Naive thymus-derived CD4-positive, alpha-beta T cell (primary cell): ENCODE results near the gene GIPC2. TPM values are rescaled to one million over a fixed set of nuclear protein-coding genes. Genes with fewer than 3 reads are reported as not detected.

Experiments used
- ATAC-seq: fragments of 150-1000 bp; cut with Tn5 transposase; 2 replicates; pipeline ENCODE4 v1.10.0; 2021; ENCODE audit warnings: mild to moderate bottlenecking, moderate library complexity
- CTCF ChIA-PET: fragments of 350-600 bp; sonication (Branson Sonifier 250); formaldehyde crosslinking; loops from one replicate; lab custom pipeline; 2021; ENCODE audit warnings: antibody characterized with exemption; lab: Charles Lee
- POLR2A ChIA-PET: fragments of 350-600 bp; sonication (Branson Sonifier 250); formaldehyde crosslinking; loops from one replicate; lab custom pipeline; 2021; ENCODE audit warnings: antibody characterized with exemption, inconsistent platforms; lab: Charles Lee
- DNase-seq, 9 donors: peaks; one replicate each; pipeline versions ENCODE4 v3.0.0 to v3.0.0-alpha.2; 2020 to 2022; ENCODE audit warnings: mixed read lengths in 1 of 9
- H3K27ac ChIP-seq: one replicate; pipeline ENCODE4 v1.7.0; 2013; ENCODE audit warnings: mild to moderate bottlenecking, low read depth, low read length, moderate library complexity
- H3K27me3 ChIP-seq, 2 donors: one replicate each; pipeline ENCODE4 v1.7.0; 2013; ENCODE audit warnings: low read length in 2 of 2, mild to moderate bottlenecking in 2 of 2, moderate library complexity in 2 of 2; ENCODE audit not compliant: control insufficient read depth in 2 of 2, insufficient read depth in 2 of 2
- H3K36me3 ChIP-seq, 3 experiments: 1 replicate in 2 of 3; 2 replicates in 1 of 3; pipeline ENCODE4 v1.7.0; 2013; ENCODE audit warnings: low read length in 3 of 3, mild to moderate bottlenecking in 3 of 3, moderate library complexity in 1 of 3; ENCODE audit not compliant: insufficient read depth in 3 of 3, control insufficient read depth in 2 of 3
- H3K4me1 ChIP-seq, 2 donors: one replicate each; pipeline ENCODE4 v1.7.0; 2013; ENCODE audit warnings: low read length in 2 of 2, mild to moderate bottlenecking in 2 of 2, moderate library complexity in 1 of 2; ENCODE audit not compliant: control insufficient read depth in 2 of 2, insufficient read depth in 2 of 2
- H3K4me3 ChIP-seq: 2 replicates; pipeline ENCODE4 v1.7.0; 2013; ENCODE audit warnings: mild to moderate bottlenecking, low read length
- H3K9me3 ChIP-seq, 3 experiments: 1 replicate in 2 of 3; 2 replicates in 1 of 3; pipeline ENCODE4 v1.7.0; 2013; ENCODE audit warnings: low read length in 3 of 3; ENCODE audit not compliant: control insufficient read depth in 2 of 3
- H3K27ac Mint-ChIP-seq, 9 donors: one replicate each; pipeline ENCODE4 v1.8.0; 2020 to 2022; ENCODE audit warnings: mixed read lengths in 9 of 9, mild to moderate bottlenecking in 8 of 9, moderate library complexity in 5 of 9, inconsistent platforms in 2 of 9
- H3K27me3 Mint-ChIP-seq, 5 donors: one replicate each; pipeline ENCODE4 v1.8.0; 2021 to 2022; ENCODE audit warnings: mixed read lengths in 5 of 5, mild to moderate bottlenecking in 1 of 5
- H3K36me3 Mint-ChIP-seq, 5 donors: one replicate each; pipeline ENCODE4 v1.8.0; 2020 to 2022; ENCODE audit warnings: mixed read lengths in 5 of 5, mild to moderate bottlenecking in 3 of 5, inconsistent platforms in 1 of 5
- H3K4me1 Mint-ChIP-seq, 7 donors: one replicate each; pipeline ENCODE4 v1.8.0; 2020 to 2022; ENCODE audit warnings: mixed read lengths in 7 of 7, mild to moderate bottlenecking in 3 of 7, inconsistent platforms in 1 of 7
- H3K4me3 Mint-ChIP-seq, 10 donors: one replicate each; pipeline ENCODE4 v1.8.0; 2020 to 2022; ENCODE audit warnings: mild to moderate bottlenecking in 10 of 10, mixed read lengths in 10 of 10, moderate library complexity in 6 of 10, inconsistent platforms in 2 of 10
- H3K9me3 Mint-ChIP-seq, 11 donors: one replicate each; pipeline ENCODE4 v1.8.0; 2020 to 2022; ENCODE audit warnings: mixed read lengths in 11 of 11, mild to moderate bottlenecking in 4 of 11, inconsistent platforms in 1 of 11, moderate library complexity in 1 of 11
- intact Hi-C, 2 donors: fragments of 100-400 bp; cut with micrococcal nuclease; formaldehyde crosslinking; loops; one replicate each; pipeline ENCODE4 v1.15.1; 2023
- polyA plus RNA-seq, 2 donors: library from polyadenylated mRNA; unstranded; fragments of 300-500 nt; fragmentation: Illumina TruSeq; gene quantifications; one replicate each; pipeline ENCODE4 v1.2.3, GENCODE V29; 2021
- total RNA-seq, 6 experiments: library from RNA in 5 of 6; stranded (reverse) in 5 of 6; gene quantifications; 1 replicate in 5 of 6; 2 replicates in 1 of 6; pipeline ENCODE4 v1.2.3 and lab custom pipeline; 2021 to 2026

GIPC2 gene
- total and polyA plus RNA-seq, 7 experiments from 2014 or later: 0.05 to 0.60 (median 0.44) TPM; not detected in 3

- Histone ChIP-seq H3K4me3 (peak overlapping the region; percentile 15), H3K27ac (no peak overlapping the region), H3K9me3 (no peaks in the 10 kb centered on the region), H3K27me3 (no peaks in the 10 kb centered on the region), H3K4me1 (peaks cover 0 to 4% of the 10 kb centered on the region in 2 donors), H3K36me3 (no peaks in the 10 kb centered on the region)
- intact Hi-C loops: loop anchor here (1.0 to 2.0 kb wide), 2 partner anchors 13 to 533 kb away; no protein-coding TSS in a partner anchor
- peak overlapping the region in 8 of 10 donors; percentile 69 to 95 (median 85) for H3K4me3 Mint-ChIP-seq
- POLR2A ChIA-PET: no interaction called here
- H3K4me1 Mint-ChIP-seq: peaks cover 5 to 27% (median 11%) of the 10 kb centered on the region in 7 donors
- H3K27me3 Mint-ChIP-seq: peaks cover 4 to 18% (median 12%) of the 10 kb centered on the region in 5 donors
- no peaks in the 10 kb centered on the region for H3K36me3 Mint-ChIP-seq
- CTCF ChIA-PET: interaction anchor here (0.8 to 4.5 kb wide), 2 partner anchors 13 to 534 kb away, joined by 3 to 24 read pairs; no protein-coding TSS in a partner anchor
- peaks cover 0 to 3% (median 0%) of the 10 kb centered on the region in 11 donors for H3K9me3 Mint-ChIP-seq
- H3K27ac Mint-ChIP-seq: peak overlapping the region; percentile 44 to 92 (median 89)
- ATAC-seq (no peak), DNase-seq (no peak)
Observed at GRCh38 chr1:78143673-78144072, 97.9 kb downstream of the GIPC2 start.

- Mint-ChIP-seq H3K27ac (peak overlapping the region in 1 of 9 donors; percentile 50), H3K9me3 (peaks cover 0 to 7% (median 0%) of the 10 kb centered on the region in 11 donors), H3K4me1 (peaks cover 5 to 27% (median 11%) of the 10 kb centered on the region in 7 donors), H3K27me3 (peaks cover 5 to 23% (median 15%) of the 10 kb centered on the region in 5 donors), H3K36me3 (no peaks in the 10 kb centered on the region), H3K4me3 (no peak overlapping the region)
- Histone ChIP-seq H3K4me3 (no peak overlapping the region), H3K27ac (no peak overlapping the region), H3K4me1 (peaks cover 0 to 4% of the 10 kb centered on the region in 2 donors), H3K36me3 (no peaks in the 10 kb centered on the region), H3K27me3 (no peaks in the 10 kb centered on the region), H3K9me3 (no peaks in the 10 kb centered on the region)
- POLR2A ChIA-PET: no interaction called here
- intact Hi-C loops: loop anchor here (1.0 to 2.0 kb wide), 3 partner anchors 462 to 532 kb away; no protein-coding TSS in a partner anchor
- CTCF ChIA-PET: interaction anchor here (1.1 to 1.3 kb wide), 2 partner anchors 14 to 533 kb away, joined by 3 to 8 read pairs; no protein-coding TSS in a partner anchor
- ATAC-seq: peak; percentile 73
- peak in 5 of 9 donors; percentile 22 to 36 (median 31) for DNase-seq
Observed at GRCh38 chr1:78145105-78145580, 99.4 kb downstream of the GIPC2 start.

- no peak for ATAC-seq
- peaks cover 10 to 25% (median 15%) of the 10 kb centered on the region in 5 donors for H3K27me3 Mint-ChIP-seq
- POLR2A ChIA-PET: no interaction called here
Observed at GRCh38 chr1:78146205-78146771, 100.5 kb downstream of the GIPC2 start.

GRCh38 chr1:78147031-78147430 lies 101.3 kb downstream of the GIPC2 start:
- Mint-ChIP-seq H3K27me3 (peaks cover 10 to 25% (median 15%) of the 10 kb centered on the region in 5 donors), H3K27ac (no peak overlapping the region), H3K4me1 (peaks cover 5 to 19% (median 10%) of the 10 kb centered on the region in 7 donors), H3K36me3 (no peaks in the 10 kb centered on the region), H3K4me3 (no peak overlapping the region), H3K9me3 (peaks cover 0 to 7% (median 0%) of the 10 kb centered on the region in 11 donors)
- DNase-seq (no peak), ATAC-seq (no peak)
- no peak overlapping the region for H3K4me3 ChIP-seq
- no peaks in the 10 kb centered on the region for H3K9me3 ChIP-seq
- intact Hi-C loops: loop anchor here in 1 of 2 donors (1.0 kb wide), 1 partner anchor 49 kb away; no protein-coding TSS in a partner anchor
- H3K27ac ChIP-seq: no peak overlapping the region
- H3K4me1 ChIP-seq: peaks cover 0 to 4% of the 10 kb centered on the region in 2 donors
- ChIA-PET CTCF (interaction anchor here (1.8 kb wide), 1 partner anchor 16 kb away, joined by 6 read pairs; no protein-coding TSS in a partner anchor), POLR2A (no interaction called here)
- no peaks in the 10 kb centered on the region for H3K36me3 ChIP-seq
- no peaks in the 10 kb centered on the region for H3K27me3 ChIP-seq

More at GRCh38 chr1:78146205-78146771, 100.5 kb downstream of the GIPC2 start:
- no peaks in the 10 kb centered on the region for H3K27me3 ChIP-seq
- intact Hi-C loops: no loop called here
- DNase-seq: no peak
- no peak overlapping the region for H3K27ac Mint-ChIP-seq
- CTCF ChIA-PET: interaction anchor here (1.8 kb wide), 1 partner anchor 15 kb away, joined by 6 read pairs; no protein-coding TSS in a partner anchor
- H3K9me3 Mint-ChIP-seq: peaks cover 0 to 7% (median 0%) of the 10 kb centered on the region in 11 donors
- peaks cover 5 to 26% (median 11%) of the 10 kb centered on the region in 7 donors for H3K4me1 Mint-ChIP-seq
- no peak overlapping the region for H3K27ac ChIP-seq
- H3K4me3 ChIP-seq: no peak overlapping the region
- H3K36me3 Mint-ChIP-seq: no peaks in the 10 kb centered on the region
- H3K4me1 ChIP-seq: peaks cover 0 to 4% of the 10 kb centered on the region in 2 donors
- H3K4me3 Mint-ChIP-seq: no peak overlapping the region
- no peaks in the 10 kb centered on the region for H3K36me3 ChIP-seq
- H3K9me3 ChIP-seq: no peaks in the 10 kb centered on the region

- H3K9me3 ChIP-seq: no peaks in the 10 kb centered on the region
- no peaks in the 10 kb centered on the region for H3K36me3 Mint-ChIP-seq
- ChIA-PET CTCF (no interaction called here), POLR2A (no interaction called here)
- no peak overlapping the region for H3K27ac ChIP-seq
- no peak for DNase-seq
- ATAC-seq: no peak
- H3K27me3 ChIP-seq: no peaks in the 10 kb centered on the region
- H3K9me3 Mint-ChIP-seq: peaks cover 0 to 7% (median 0%) of the 10 kb centered on the region in 11 donors
- H3K4me1 ChIP-seq: no peaks in the 10 kb centered on the region
- H3K4me1 Mint-ChIP-seq: peaks cover 0 to 2% (median 0%) of the 10 kb centered on the region in 7 donors
- no peak overlapping the region for H3K4me3 Mint-ChIP-seq
- no peak overlapping the region for H3K4me3 ChIP-seq
- intact Hi-C loops: no loop called here
- no peaks in the 10 kb centered on the region for H3K36me3 ChIP-seq
- no peak overlapping the region for H3K27ac Mint-ChIP-seq
- peaks cover 7 to 29% (median 23%) of the 10 kb centered on the region in 5 donors for H3K27me3 Mint-ChIP-seq
Observed at GRCh38 chr1:78153092-78153736, 107.4 kb downstream of the GIPC2 start.

GRCh38 chr1:78155121-78155520 lies 109.4 kb downstream of the GIPC2 start:
- H3K9me3 Mint-ChIP-seq: peaks cover 0 to 5% (median 0%) of the 10 kb centered on the region in 11 donors
- H3K27me3 Mint-ChIP-seq: peaks cover 5 to 30% (median 23%) of the 10 kb centered on the region in 5 donors
- H3K36me3 Mint-ChIP-seq: peaks cover 0 to 5% (median 0%) of the 10 kb centered on the region in 5 donors
- no peak overlapping the region for H3K4me3 ChIP-seq
- ATAC-seq (no peak), DNase-seq (no peak)
- H3K36me3 ChIP-seq: no peaks in the 10 kb centered on the region
- intact Hi-C loops: no loop called here
- no peak overlapping the region for H3K27ac ChIP-seq
- H3K27ac Mint-ChIP-seq: no peak overlapping the region
- H3K9me3 ChIP-seq: no peaks in the 10 kb centered on the region
- ChIA-PET POLR2A (no interaction called here), CTCF (interaction anchor here (0.6 kb wide), 1 partner anchor 13 kb away, joined by 3 read pairs; no protein-coding TSS in a partner anchor)
- H3K27me3 ChIP-seq: no peaks in the 10 kb centered on the region
- no peak overlapping the region for H3K4me3 Mint-ChIP-seq
- H3K4me1 Mint-ChIP-seq: peaks cover 0 to 2% (median 0%) of the 10 kb centered on the region in 7 donors
- H3K4me1 ChIP-seq: no peaks in the 10 kb centered on the region
